PFSK-1 (cell line): ENCODE data around the gene PTPN21.

Source experiments
- FOXP2 ChIP-seq: optimal IDR thresholded peaks from 2 replicates; pipeline ENCODE3; 2011; ENCODE audit warnings: borderline replicate concordance, control low read depth, inconsistent platforms; ENCODE audit not compliant: insufficient read depth; ENCODE audit errors: extremely low read length, extremely low read depth
- POLR2AphosphoS5 ChIP-seq: IDR thresholded peaks from 2 replicates; pipeline ENCODE4 v1.6.1; 2012; ENCODE audit warnings: low read depth, mild to moderate bottlenecking, control low read depth, low read length, moderate library complexity
- SIN3A ChIP-seq: IDR thresholded peaks from 2 replicates; pipeline ENCODE4 v1.6.1; 2012; ENCODE audit warnings: mild to moderate bottlenecking, low read length, moderate library complexity, borderline replicate concordance; ENCODE audit not compliant: insufficient read depth
- TAF1 ChIP-seq: IDR thresholded peaks from 2 replicates; pipeline ENCODE4 v1.6.1; 2012; ENCODE audit warnings: low read length, control low read depth, borderline replicate concordance; ENCODE audit not compliant: insufficient read depth
- TF ChIP-seq, protein P1 (sequence below), 2 experiments: IDR thresholded peaks; 2 replicates each; pipeline versions ENCODE4 v1.6.1 to v1.8.0; 2011 to 2012; ENCODE audit warnings: low read depth in 2 of 2, low read length in 2 of 2, control low read depth in 1 of 2, inconsistent platforms in 1 of 2, mild to moderate bottlenecking in 1 of 2, moderate library complexity in 1 of 2; ENCODE audit not compliant: insufficient read depth in 1 of 2

- TF ChIP-seq SIN3A (no peak), POLR2AphosphoS5 (no peak), TAF1 (no peak), FOXP2 (no peak)
- TF ChIP-seq, protein P1, sequence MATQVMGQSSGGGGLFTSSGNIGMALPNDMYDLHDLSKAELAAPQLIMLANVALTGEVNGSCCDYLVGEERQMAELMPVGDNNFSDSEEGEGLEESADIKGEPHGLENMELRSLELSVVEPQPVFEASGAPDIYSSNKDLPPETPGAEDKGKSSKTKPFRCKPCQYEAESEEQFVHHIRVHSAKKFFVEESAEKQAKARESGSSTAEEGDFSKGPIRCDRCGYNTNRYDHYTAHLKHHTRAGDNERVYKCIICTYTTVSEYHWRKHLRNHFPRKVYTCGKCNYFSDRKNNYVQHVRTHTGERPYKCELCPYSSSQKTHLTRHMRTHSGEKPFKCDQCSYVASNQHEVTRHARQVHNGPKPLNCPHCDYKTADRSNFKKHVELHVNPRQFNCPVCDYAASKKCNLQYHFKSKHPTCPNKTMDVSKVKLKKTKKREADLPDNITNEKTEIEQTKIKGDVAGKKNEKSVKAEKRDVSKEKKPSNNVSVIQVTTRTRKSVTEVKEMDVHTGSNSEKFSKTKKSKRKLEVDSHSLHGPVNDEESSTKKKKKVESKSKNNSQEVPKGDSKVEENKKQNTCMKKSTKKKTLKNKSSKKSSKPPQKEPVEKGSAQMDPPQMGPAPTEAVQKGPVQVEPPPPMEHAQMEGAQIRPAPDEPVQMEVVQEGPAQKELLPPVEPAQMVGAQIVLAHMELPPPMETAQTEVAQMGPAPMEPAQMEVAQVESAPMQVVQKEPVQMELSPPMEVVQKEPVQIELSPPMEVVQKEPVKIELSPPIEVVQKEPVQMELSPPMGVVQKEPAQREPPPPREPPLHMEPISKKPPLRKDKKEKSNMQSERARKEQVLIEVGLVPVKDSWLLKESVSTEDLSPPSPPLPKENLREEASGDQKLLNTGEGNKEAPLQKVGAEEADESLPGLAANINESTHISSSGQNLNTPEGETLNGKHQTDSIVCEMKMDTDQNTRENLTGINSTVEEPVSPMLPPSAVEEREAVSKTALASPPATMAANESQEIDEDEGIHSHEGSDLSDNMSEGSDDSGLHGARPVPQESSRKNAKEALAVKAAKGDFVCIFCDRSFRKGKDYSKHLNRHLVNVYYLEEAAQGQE (IDR thresholded peaks at IDR 0.05; ENCODE audit: insufficient read depth in 1 of 2, low read depth in 2 of 2, low read length in 2 of 2): no peak
These were observed 102.6 kb downstream of the PTPN21 start for GRCh38 chr14:88452231-88452630.
